HUDEP-2 (cell line): ENCODE data around the gene MYMK.

Source experiments
- DNase-seq, 76 experiments: peaks; one replicate each; lab custom pipeline; 2025; ENCODE audit not compliant: unreplicated experiment in 76 of 76; lab: John Stamatoyannopoulos, UW

Gene MYMK

DNA sequence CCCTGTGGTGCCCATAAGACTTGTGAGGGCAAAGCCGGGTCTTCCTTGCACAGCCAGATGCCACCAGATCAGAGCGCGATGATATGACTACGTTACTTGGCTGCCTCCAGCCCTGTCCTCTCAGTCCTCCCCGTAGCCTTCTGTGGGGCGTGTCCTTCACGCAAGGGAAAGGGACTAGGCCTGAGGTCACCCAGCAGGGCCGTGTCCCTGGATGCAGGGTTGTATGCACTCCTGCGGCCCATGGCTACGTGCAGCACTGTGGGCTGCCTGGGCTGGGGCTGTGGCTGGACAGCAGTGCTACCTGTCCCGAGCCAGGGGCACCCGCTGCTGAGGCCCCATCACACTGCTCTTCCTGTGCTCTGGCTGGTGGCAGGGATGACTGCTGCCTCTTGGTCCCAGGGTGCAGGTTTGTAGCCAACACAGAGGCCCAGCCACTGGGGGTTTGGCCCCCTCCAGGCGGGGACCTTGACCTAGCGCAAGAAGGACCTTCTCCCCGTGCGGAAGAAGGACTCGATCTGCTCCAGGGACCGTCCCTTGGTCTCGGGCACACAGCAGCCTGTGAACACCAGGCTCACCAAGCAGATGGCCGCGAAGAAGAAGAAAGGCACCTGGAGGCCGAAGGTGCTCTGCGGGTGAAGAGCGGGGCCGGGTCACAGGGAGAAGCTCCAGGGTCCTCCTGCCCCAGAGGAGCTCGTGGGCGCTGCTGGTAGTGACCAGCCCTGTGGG is 53.0 kb downstream of the MYMK start:
- no peak for DNase-seq

DNA sequence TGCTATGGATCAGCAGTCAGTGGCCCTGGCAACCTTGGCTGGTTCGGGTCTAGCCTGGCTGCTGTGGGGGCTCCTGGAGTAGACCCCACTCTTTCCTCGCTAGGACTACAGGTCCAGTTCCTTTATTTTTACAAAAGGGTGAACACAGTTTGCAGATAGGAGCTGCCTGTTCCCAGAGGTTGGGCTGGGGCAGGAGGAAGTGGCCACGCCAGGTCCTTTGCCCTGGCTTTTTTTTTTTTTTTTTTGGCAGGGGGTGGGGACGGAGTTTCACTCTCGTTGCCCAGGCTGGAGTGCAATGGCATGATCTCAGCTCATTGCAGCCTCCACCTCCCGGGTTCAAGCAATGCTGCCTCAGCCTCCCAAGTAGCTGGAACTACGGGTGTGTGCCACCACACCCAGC is 53.8 kb downstream of the MYMK start:
- no peak for DNase-seq

DNA sequence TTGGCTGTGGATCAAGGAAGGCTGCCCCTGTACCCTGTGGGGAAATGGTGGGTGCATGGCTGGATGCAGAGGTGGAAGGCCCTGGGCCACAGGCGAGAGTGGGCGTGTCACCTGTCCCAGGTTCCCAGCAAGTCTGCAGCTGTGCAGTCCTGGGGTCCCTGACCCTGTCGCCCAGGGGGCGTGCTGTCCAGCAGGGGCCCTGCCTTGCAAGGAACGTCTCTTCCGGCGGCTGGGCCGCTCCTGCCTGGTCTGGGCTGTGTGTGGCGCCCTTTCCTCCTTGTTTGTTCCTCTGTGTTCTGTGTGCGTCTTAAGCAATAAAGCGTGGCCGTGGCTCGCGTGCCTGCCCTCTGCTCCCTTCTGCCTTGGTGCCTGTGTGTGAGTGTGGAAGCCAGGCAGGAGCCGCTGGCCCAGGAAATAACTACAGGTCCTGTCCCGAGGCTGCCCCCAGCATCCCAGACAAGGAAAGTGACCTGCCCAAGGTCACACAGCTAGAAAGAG is 54.3 kb downstream of the MYMK start:
- no peak for DNase-seq

DNA sequence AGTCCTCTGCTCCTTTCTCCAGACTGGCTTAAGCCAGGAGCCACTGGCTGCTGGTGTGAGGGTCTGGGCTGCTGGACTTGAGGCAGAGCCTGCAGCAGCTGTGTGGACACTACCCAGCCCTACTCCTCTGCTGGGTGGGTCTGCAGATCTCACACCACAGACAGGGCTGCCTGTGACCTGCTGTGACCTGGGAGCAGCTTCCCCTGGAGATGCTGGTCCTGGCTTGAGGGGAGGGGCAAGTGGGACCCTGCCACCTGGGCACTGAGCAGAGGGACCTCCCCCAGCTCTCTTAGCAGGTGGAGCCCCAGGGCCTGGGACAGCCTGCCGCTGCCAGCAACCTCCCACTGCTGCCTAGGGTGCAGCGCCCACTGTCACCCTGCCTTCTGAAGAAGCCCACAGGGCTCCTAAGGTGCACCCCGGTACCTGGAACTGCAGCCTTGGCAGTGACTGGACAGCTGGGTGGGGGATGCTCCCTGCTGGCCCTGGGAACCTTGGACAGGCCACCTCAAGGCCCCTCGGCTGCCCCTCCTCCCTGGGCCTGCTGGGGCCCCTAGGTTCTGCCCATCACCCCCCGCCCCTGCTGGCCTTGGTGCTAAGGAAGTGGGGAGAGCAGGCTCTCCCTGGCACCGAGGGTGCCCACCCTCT is 55.9 kb downstream of the MYMK start:
- DNase-seq = no peak

DNA sequence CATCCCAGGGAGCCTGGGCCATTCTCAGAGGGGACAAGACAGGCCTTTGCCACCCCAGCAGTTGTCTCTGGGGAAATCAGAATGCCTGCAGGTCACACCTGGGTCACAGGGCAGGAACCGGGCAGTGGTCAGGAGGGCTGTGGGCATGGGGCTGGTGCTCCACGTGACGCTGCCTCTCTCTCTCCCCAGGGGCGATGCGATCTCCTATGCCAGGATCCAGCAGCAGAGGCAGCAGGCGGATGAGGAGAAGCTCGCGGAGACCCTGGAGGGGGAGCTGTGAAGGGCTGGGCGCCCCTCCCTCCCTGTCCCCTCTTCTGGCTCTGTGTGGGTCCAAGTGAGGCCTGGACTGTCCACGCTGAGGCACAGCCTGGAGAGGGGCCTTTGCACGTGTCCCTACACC is 56.4 kb downstream of the MYMK start:
- DNase-seq = no peak

DNA sequence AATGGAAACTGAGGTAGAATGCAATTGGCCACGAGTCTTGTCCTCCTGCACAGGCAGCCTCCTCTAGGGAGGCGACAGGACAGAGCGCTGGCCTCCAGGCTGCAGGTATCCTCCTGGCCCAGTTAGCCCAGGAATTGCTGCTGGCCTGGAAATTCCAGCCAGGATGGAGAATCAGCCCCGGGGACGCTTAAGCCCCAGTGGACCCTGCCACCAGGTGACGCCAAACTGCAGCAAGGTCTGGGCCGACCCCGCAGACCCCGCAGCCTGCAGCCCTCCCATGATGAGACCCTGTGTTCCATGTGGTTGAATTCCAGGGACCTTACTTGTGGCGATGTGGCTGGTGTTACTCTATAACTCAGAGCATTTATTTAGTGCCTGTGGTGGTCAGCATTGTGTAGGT is 57.7 kb downstream of the MYMK start:
- no peak for DNase-seq

DNA sequence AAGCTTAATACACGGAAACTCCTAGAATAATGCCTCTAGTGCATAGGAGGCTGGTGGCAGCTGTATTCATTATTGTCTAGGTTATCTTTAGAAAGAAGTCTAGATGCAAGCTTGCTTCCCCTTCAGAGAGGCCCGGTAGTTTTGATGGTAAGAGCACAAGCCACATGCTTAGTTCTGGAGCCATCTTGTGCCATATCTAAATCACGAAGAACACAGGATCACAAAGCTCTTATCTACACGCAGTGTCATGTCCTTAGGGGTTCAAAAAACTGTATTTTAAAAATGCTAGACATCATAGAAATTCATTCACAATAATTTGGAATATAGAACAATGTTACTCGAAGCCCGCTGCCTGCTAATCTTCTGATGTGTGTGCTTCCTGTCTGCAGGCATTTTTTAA is 58.8 kb downstream of the MYMK start:
- no peak for DNase-seq

DNA sequence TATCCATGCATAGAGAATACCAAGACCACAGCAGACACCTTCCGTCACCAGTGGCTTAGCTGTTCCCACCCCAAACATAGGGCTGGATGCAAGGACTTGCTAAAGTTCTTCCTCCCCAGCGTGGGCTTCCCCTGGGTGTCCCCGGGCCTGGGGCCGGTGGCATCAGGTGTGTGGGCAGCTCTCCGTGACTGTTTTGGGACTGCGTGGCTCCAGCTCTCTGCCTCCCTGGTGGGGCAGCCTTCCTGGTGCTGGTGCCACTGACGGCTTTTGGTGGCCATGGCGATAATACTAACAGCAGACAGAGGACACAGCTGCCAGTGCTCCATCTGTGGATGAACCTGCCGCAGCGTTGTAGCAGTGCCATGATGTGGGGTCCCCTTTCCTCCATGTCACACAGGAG is 60.1 kb downstream of the MYMK start:
- DNase-seq = no peak
